Type B pancreatic cell (in vitro differentiated cells): ENCODE measurements around the gene FLYWCH1. TPM values are rescaled to one million over a fixed set of nuclear protein-coding genes. Genes with fewer than 3 reads are reported as not detected.

Source experiments
- DNase-seq: peaks from one replicate; pipeline ENCODE4 v3.0.0; 2021; ENCODE audit warnings: mixed read lengths; ENCODE audit not compliant: unreplicated experiment; ENCODE audit errors: extremely low spot score
- H3K27ac Mint-ChIP-seq: 2 replicates; pipeline ENCODE4 v1.8.0; 2021; ENCODE audit warnings: mild to moderate bottlenecking, mixed read lengths
- H3K27me3 Mint-ChIP-seq: 2 replicates; pipeline ENCODE4 v1.8.0; 2021; ENCODE audit warnings: mixed read lengths
- H3K36me3 Mint-ChIP-seq: 2 replicates; pipeline ENCODE4 v1.8.0; 2021; ENCODE audit warnings: mixed read lengths
- H3K4me1 Mint-ChIP-seq: one replicate; pipeline ENCODE4 v1.8.0; 2021; ENCODE audit warnings: mixed read lengths; ENCODE audit not compliant: unreplicated experiment
- H3K4me3 Mint-ChIP-seq: 2 replicates; pipeline ENCODE4 v1.8.0; 2021; ENCODE audit warnings: mild to moderate bottlenecking, mixed read lengths
- H3K9me3 Mint-ChIP-seq: 2 replicates; pipeline ENCODE4 v1.8.0; 2021; ENCODE audit warnings: mixed read lengths
- CTCF ChIP-seq: fragments of 200-600 bp; sonication (generic); conservative IDR thresholded peaks from 2 replicates; pipeline ENCODE4 v1.5.0; 2021; ENCODE audit warnings: antibody characterized with exemption, mild to moderate bottlenecking
- total RNA-seq: library from RNA; stranded (reverse); gene quantifications from 2 replicates; pipeline ENCODE4 v1.2.1, GENCODE V29; 2021; ENCODE audit warnings: low replicate concordance

FLYWCH1 gene
- total RNA-seq, 1 donor from 2014 or later, result 28.6 TPM

DNA sequence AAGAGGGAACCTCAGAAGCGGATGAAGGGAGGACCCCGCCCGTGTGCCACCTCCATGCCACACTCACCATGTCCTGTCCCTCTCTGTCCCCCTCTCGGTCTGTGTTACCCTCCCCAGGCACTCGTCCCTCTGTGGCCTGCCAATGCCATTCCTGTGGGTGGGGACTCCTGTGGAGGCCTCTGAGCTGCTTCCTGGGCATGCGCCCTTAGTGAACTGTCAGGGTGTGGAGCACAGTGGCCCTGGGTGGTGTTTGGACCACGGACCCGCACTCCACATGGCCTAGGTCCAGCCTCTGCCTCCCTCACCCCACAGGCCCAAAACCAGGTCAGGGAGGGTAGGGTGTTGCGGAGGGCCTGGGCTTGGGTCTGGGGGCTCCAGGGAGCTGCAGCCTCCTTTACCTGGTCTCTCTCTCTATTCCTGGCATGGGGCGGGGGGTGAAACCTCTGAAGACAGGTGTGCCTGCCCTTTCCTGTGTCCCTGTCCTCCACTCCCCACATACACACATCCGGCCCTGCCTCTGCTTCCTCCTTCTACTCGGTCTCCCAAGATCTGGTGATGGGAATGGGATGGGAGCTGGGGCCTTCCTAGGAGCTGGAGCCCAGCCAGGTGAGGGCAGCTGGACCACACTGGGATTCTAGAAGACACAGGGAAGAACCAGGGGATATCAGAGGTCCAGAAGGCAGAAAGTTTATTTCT, 80.0 kb downstream of the FLYWCH1 start:
- no peak for TF ChIP-seq CTCF
- no peak overlapping the region for H3K4me3 Mint-ChIP-seq
- H3K4me1 Mint-ChIP-seq, result no peaks in the 10 kb centered on the region
- H3K9me3 Mint-ChIP-seq, result no peaks in the 10 kb centered on the region
- H3K27ac Mint-ChIP-seq, result no peak overlapping the region
- H3K36me3 Mint-ChIP-seq, result no peaks in the 10 kb centered on the region
- no peak for DNase-seq
- H3K27me3 Mint-ChIP-seq, result no peaks in the 10 kb centered on the region

- H3K4me1 Mint-ChIP-seq, result no peaks in the 10 kb centered on the region
- H3K27ac Mint-ChIP-seq, result no peak overlapping the region
- no peaks in the 10 kb centered on the region for H3K27me3 Mint-ChIP-seq
- no peaks in the 10 kb centered on the region for H3K9me3 Mint-ChIP-seq
- H3K4me3 Mint-ChIP-seq, result no peak overlapping the region
- TF ChIP-seq CTCF, result no peak
- no peak for DNase-seq
- no peaks in the 10 kb centered on the region for H3K36me3 Mint-ChIP-seq
These were observed 80.8 kb downstream of the FLYWCH1 start for GRCh38 chr16:2992383-2993081.

- no peak overlapping the region for H3K4me3 Mint-ChIP-seq
- H3K36me3 Mint-ChIP-seq, result no peaks in the 10 kb centered on the region
- DNase-seq, result no peak
- H3K9me3 Mint-ChIP-seq, result no peaks in the 10 kb centered on the region
- no peak overlapping the region for H3K27ac Mint-ChIP-seq
- no peak for TF ChIP-seq CTCF
- H3K4me1 Mint-ChIP-seq, result no peaks in the 10 kb centered on the region
- peaks cover 18% of the 10 kb centered on the region for H3K27me3 Mint-ChIP-seq
These were observed 84.6 kb downstream of the FLYWCH1 start for GRCh38 chr16:2996298-2996697.

DNA sequence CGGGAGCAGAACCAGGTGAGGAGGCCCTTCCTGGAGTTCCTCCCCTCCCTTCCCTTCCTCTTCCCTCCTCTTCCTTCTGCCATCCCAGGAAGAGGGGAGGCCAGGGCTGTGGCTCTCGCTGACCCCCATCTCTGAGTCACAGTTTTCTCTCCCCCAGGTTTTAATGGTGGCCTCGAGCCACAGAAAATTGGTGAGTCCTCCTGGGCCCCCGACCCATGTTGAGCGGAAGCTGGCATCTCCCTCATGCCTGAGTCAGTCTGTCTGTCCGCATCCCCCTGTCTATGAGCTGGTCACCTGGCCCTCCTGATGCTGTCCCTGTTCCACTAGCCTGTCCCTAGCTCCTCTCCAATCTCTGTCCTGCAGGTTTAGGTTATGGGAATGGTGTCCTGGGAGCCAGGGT, 88.2 kb downstream of the FLYWCH1 start:
- no peaks in the 10 kb centered on the region for H3K9me3 Mint-ChIP-seq
- TF ChIP-seq CTCF, result no peak
- no peaks in the 10 kb centered on the region for H3K4me1 Mint-ChIP-seq
- H3K27ac Mint-ChIP-seq, result no peak overlapping the region
- no peak for DNase-seq
- H3K36me3 Mint-ChIP-seq, result no peaks in the 10 kb centered on the region
- H3K27me3 Mint-ChIP-seq, result peaks cover 28% of the 10 kb centered on the region
- no peak overlapping the region for H3K4me3 Mint-ChIP-seq

- TF ChIP-seq CTCF, result no peak
- Mint-ChIP-seq H3K9me3 (no peaks in the 10 kb centered on the region), H3K27ac (no peak overlapping the region), H3K4me3 (no peak overlapping the region), H3K4me1 (no peaks in the 10 kb centered on the region), H3K36me3 (no peaks in the 10 kb centered on the region), H3K27me3 (peaks cover 30% of the 10 kb centered on the region)
- DNase-seq, result no peak
These were observed 88.8 kb downstream of the FLYWCH1 start for GRCh38 chr16:3000540-3000939.

Other genes starting within 250 kb of the FLYWCH1 start
- 25.1 and 30.5 TPM in 2 replicates for gene KCTD5, start 229.4 kb upstream of the FLYWCH1 start, total RNA-seq
- gene PRSS27, start 191.7 kb upstream of the FLYWCH1 start, total RNA-seq, result 19.0 and 24.6 TPM in 2 replicates
- 620 and 749 TPM in 2 replicates for gene SRRM2, start 159.3 kb upstream of the FLYWCH1 start, total RNA-seq
- 237 and 243 TPM in 2 replicates for gene ELOB, start 134.7 kb upstream of the FLYWCH1 start, total RNA-seq
- gene PRSS33, start 124.4 kb upstream of the FLYWCH1 start, total RNA-seq, result 0.39 and 2.4 TPM in 2 replicates
- not detected in 2 replicates for gene PRSS41, start 113.5 kb upstream of the FLYWCH1 start, total RNA-seq
- not detected in 2 replicates for gene PRSS21, start 94.7 kb upstream of the FLYWCH1 start, total RNA-seq
- gene ZG16B, start 81.6 kb upstream of the FLYWCH1 start, total RNA-seq, result 1.5 and 1.7 TPM in 2 replicates
- gene PRSS22, start 53.8 kb upstream of the FLYWCH1 start, total RNA-seq, result 42.5 and 56.8 TPM in 2 replicates
- gene FLYWCH2, start 28.7 kb upstream of the FLYWCH1 start, total RNA-seq, result 43.1 and 45.9 TPM in 2 replicates
- gene KREMEN2, start 52.3 kb downstream of the FLYWCH1 start, total RNA-seq, result 4.5 and 7.7 TPM in 2 replicates
- 18.1 and 23.8 TPM in 2 replicates for gene PAQR4, start 57.4 kb downstream of the FLYWCH1 start, total RNA-seq
- 25.1 and 42.3 TPM in 2 replicates for gene PKMYT1, start 68.5 kb downstream of the FLYWCH1 start, total RNA-seq
- 0.99 and 3.4 TPM in 2 replicates for gene CLDN9, start 101.0 kb downstream of the FLYWCH1 start, total RNA-seq
- 98.9 and 243 TPM in 2 replicates for gene CLDN6, start 106.3 kb downstream of the FLYWCH1 start, total RNA-seq
- 24.0 and 55.5 TPM in 2 replicates for gene TNFRSF12A, start 108.4 kb downstream of the FLYWCH1 start, total RNA-seq
- gene HCFC1R1, start 112.0 kb downstream of the FLYWCH1 start, total RNA-seq, result 34.8 and 49.4 TPM in 2 replicates
- gene THOC6, start 112.1 kb downstream of the FLYWCH1 start, total RNA-seq, result 40.1 and 50.7 TPM in 2 replicates
- gene BICDL2, start 125.0 kb downstream of the FLYWCH1 start, total RNA-seq, result 15.2 and 28.6 TPM in 2 replicates
- 0.14 TPM in 2 replicates for gene MMP25, start 134.6 kb downstream of the FLYWCH1 start, total RNA-seq
- 12.7 and 44.1 TPM in 2 replicates for gene IL32, start 153.7 kb downstream of the FLYWCH1 start, total RNA-seq
- gene ZSCAN10, start 187.4 kb downstream of the FLYWCH1 start, total RNA-seq, result not detected in 2 replicates
- 15.0 and 18.2 TPM in 2 replicates for gene ZNF205, start 200.7 kb downstream of the FLYWCH1 start, total RNA-seq
- 11.6 and 13.3 TPM in 2 replicates for gene ZNF213, start 223.1 kb downstream of the FLYWCH1 start, total RNA-seq